Measurements from ENCODE around the gene KLK10.
A peak's percentile ranks its signal among the peaks of the same experiment; 100 is the strongest.

The KLK10 gene

GRCh38 chr19:51025809-51026553, 6.5 kb upstream of the KLK10 start:
- DNase-seq: no peak

DNA sequence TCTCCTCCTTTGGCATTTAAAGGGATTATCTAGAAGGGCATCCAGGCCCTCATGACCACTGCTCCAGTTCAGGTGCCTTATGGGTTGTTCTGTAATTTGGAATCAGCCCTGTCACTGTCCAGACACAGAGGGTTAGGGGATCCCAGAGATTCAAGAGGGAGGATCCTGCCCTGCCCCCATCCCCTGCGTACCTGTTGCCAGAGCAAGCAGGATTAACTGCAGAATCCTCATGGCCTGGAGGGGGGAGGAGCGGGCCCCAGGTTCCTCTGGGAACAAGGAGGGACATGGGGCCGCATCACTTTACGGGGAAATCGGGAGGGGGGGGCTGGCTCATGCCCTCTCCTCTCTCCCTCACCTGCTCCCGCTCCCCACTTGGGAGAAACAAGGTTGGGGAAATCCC, 5.9 kb upstream of the KLK10 start:
- no peak for DNase-seq

- DNase-seq: no peak
Measured at GRCh38 chr19:51024924-51025323, 5.4 kb upstream of the KLK10 start.

DNA sequence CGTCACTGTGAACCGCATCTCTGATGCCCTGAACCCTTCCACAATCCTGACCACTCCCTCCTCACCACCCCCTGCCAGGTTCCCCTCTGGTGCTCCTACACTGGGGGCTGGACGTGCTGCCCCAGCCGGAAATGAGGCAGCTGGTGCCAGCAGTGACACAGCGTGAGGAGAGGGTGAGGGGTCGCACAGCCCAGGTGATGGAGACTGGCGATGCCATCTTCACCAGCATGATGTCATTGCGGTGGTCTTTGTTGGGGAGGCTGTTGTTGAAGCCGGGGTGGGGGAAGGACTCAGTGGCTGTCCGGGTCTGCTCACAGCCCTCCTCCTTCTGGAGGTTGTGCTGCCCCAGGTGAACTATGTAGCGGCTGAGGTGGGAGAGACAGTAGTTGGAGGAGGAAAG, 4.4 kb upstream of the KLK10 start:
- DNase-seq: no peak

- no peak for DNase-seq
Measured at GRCh38 chr19:51022526-51022925, 3.0 kb upstream of the KLK10 start.

GRCh38 chr19:51020988-51021651, 1.6 kb upstream of the KLK10 start:
- peak; percentile 22 for DNase-seq

GRCh38 chr19:51018745-51019543, 565 bp downstream of the KLK10 start:
- no peak for DNase-seq

DNA sequence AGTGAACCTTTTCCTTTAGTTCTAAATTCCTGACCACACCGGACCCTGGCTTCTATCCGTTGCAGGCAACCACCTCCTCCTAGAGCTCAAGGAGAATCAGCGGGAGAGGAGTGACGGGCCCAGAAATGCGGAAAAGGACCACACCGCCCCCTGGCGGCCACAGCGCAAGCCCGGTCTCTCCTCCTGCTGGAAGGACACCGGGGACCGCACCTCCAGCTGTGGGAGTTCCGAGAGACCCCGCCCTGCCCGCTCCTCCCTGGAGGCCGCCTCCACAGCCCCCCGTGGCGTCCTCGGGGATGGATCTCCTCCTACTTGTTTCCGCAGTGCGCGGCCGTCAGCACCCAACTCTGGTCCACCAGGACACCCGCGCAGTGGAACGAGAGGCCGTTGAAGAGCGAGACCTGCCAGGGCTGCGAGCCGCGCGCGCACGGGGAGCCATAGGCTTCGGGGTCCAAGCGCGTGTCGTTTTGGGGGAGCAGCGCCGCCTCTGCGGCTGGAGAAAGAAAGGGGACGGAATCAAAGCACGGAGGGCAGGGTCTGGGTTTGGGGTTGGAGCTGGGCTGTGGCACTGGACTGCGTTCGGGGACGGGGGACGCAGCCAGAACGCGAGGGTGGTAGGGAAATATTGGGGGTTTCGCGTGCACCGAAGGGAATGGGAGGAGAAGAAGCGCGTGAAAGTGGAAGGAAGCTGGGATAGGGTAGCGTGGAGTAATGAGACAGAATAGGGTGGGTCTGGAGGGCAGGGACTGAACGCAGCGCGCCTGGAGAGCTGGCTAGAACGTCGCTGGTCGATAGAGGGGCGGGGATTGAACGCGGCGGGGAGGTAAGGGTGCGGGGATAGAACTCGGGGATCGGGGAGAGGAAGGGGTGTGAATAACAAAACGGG, 2.5 kb downstream of the KLK10 start:
- DNase-seq: peak; percentile 30

GRCh38 chr19:51015691-51016267, 3.7 kb downstream of the KLK10 start:
- no peak for DNase-seq

DNA sequence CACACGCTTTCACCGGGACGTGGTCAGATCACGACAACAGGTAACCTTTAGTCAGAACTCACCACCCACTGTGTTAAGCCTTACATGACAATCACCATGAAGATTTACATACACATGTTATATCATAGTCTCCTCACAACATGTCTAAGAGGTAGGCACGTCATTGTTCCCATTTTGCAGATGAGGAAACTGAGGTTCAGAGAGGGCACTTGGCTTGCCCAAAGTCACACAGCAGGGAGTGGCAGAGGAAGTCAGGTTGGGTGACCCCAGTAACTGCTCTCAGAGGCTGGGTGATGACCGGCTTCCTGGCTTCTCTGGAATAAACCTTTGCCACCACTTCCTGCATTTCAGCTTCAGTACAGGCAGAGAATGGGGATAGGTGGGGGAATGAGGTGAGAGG, 5.3 kb downstream of the KLK10 start:
- no peak for DNase-seq

- DNase-seq: no peak
Measured at GRCh38 chr19:51012661-51013190, 6.8 kb downstream of the KLK10 start.

GRCh38 chr19:51010066-51010795, 9.3 kb downstream of the KLK10 start:
- DNase-seq: no peak

DNA sequence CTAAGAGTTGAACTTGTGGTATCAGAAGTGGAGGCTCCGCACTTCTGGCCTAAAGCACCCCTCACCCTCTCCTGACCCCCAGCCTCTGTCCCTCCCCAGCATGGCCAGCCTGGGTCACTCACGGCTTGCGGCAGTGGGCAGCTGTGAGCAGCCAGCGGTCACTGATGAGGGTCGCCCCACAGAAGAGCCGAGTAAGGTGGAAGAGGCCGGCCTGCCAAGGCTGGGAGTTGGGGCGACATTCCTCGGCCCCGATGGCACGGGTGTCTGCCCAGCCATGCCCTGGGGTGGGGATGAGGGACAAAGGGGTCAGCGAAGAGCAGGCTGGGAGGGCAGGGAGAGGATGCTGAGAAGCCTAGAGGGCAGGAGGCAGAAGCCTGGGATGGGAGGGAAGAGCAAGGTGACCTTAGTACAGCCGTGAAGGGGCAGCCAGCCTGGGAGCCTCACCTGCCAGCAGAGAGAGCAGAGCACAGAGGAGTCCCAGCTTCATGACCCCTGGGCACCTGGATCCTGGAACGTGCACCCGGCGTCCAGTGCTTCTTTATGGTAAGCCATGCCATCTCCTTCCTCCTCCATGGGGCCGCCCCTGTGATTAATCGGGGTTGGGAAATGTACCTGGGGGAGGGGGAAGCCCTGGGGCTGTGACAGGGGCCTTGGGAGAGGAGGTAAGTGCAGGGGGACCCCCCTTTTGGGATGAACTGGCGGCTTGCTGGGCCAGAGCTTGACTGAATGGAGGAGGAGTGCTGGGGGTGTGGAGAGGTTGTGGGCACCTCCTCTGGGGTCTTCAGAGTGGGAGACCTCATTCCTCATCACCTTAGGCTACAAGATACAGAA, 10.2 kb downstream of the KLK10 start:
- DNase-seq: no peak

DNA sequence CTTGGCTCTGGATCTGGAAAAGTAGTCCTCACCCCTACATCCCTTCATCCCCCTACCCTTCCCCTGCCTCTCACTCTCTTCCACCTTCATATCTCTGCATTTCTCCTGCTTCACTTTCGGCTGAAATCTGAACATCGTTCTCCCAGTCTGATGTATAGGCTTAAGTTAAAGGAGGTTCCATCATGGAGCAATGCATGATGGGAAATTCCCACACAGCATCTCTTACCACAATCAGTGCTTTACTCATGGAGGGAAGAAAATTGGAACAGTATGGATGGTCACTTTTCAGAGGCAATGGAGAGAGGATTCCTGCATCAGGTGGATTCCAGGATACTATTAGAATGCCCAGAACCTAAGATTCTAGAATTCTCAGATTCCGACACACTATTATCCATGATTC, 12.0 kb downstream of the KLK10 start:
- DNase-seq: no peak

DNA sequence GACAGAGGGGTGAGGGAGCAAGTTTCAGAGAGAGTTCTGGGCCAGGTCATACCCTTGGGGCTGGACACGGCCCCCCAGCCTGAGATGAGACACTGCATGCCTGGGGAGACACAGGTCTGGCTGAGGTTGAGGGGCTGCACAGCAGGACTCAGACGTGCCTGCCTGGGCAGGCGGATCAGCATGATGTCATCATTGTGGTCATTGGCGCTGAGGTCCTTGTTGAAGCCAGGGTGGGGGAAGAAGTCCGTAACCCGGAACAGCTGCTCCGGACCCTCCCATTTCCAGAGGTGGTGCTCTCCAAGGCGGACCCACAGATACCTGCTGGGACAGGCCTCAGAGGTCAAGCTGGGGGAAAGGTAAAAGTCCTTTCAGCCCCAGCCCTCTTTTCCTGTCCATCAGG, 13.1 kb downstream of the KLK10 start:
- no peak for DNase-seq

GRCh38 chr19:51005248-51005647, 14.3 kb downstream of the KLK10 start:
- no peak for DNase-seq

- DNase-seq: no peak
Measured at GRCh38 chr19:51003316-51003715, 16.2 kb downstream of the KLK10 start.

DNA sequence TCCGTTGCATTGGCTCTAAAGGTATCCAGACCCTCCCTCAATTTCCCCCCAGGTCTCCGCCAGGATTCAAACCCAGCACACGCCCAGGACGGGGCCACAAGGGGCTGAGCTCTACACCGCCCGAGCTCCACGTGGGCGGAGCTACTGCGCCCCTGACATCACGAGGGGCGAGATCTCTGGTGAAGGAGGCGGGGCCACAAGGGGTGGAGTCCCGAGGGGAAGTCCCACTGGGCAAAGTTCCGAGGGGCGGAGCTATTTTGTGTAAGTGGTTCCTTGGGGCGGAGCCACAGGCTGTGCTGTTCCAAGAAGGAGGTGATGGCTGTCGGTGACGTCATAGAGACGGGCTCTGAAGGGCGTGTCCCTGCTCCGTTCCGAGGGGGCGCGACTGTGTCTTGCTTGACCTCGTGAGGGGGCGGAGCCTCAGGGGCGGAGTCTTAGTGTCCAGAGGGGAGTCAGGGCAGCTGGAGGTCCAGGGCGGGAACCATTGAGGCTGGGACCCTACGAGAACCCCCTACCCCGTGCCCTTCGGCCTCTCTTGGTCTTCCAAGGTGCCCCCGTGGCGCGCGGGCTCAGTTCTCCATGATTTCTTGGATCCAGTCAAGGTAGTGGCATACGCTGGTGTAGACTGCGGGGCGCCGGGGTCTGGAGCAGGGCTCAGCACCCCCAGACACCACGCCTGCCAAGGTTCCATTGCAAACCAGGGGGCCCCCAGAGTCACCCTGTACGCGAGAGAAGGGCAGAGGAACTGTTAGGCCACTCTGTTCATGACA, 16.8 kb downstream of the KLK10 start:
- peak; percentile 2 for DNase-seq

GRCh38 chr19:51002089-51002532, 17.4 kb downstream of the KLK10 start:
- no peak for DNase-seq

- DNase-seq: no peak
Measured at GRCh38 chr19:51001515-51001914, 18.0 kb downstream of the KLK10 start, which contains the start of gene KLK8. Gene KLK8, minus strand, starts transcription at chr19:51001604. Its CDS starts 437 bp downstream, at chr19:51001167.

Data from NCI-H2227 treated with DMSO at 0.1 percent for 48 hours (cell line).